Neural crest cell (in vitro differentiated cells): ENCODE results near the gene PTPRE. TPM values are rescaled to one million over a fixed set of nuclear protein-coding genes. Genes with fewer than 3 reads are reported as not detected.

Experiments
- DNase-seq: peaks from one replicate; pipeline ENCODE4 v3.0.0; 2021; ENCODE audit warnings: low read depth, mixed read lengths, low spot score
- H3K27ac Mint-ChIP-seq: one replicate; pipeline ENCODE4 v1.8.0; 2021; ENCODE audit warnings: mild to moderate bottlenecking, mixed read lengths; ENCODE audit not compliant: unreplicated experiment
- H3K27me3 Mint-ChIP-seq: 2 replicates; pipeline ENCODE4 v1.8.0; 2021; ENCODE audit warnings: low read depth, mild to moderate bottlenecking, mixed read lengths
- H3K36me3 Mint-ChIP-seq: 2 replicates; pipeline ENCODE4 v1.8.0; 2021; ENCODE audit warnings: low read depth, mild to moderate bottlenecking, mixed read lengths
- H3K4me1 Mint-ChIP-seq: 2 replicates; pipeline ENCODE4 v1.8.0; 2021; ENCODE audit warnings: mixed read lengths
- H3K4me3 Mint-ChIP-seq: one replicate; pipeline ENCODE4 v1.8.0; 2021; ENCODE audit warnings: mild to moderate bottlenecking, mixed read lengths
- H3K9me3 Mint-ChIP-seq: 2 replicates; pipeline ENCODE4 v1.8.0; 2021; ENCODE audit warnings: mixed read lengths
- CTCF ChIP-seq: fragments of 200-600 bp; sonication (generic); conservative IDR thresholded peaks from 2 replicates; pipeline ENCODE4 v1.5.0; 2021; ENCODE audit warnings: antibody characterized with exemption, mild to moderate bottlenecking
- total RNA-seq: library from RNA; stranded (reverse); gene quantifications from 2 replicates; pipeline ENCODE4 v1.2.1, GENCODE V29; 2021

The PTPRE gene
- total RNA-seq, 1 donor from 2014 or later, result 2.3 TPM

GRCh38 chr10:127948791-127949190 is 41.9 kb downstream of the PTPRE start:
- TF ChIP-seq CTCF, result no peak
- Mint-ChIP-seq H3K27ac (no peak overlapping the region), H3K4me3 (no peak overlapping the region), H3K9me3 (peaks cover 6% of the 10 kb centered on the region), H3K4me1 (peaks cover 4% of the 10 kb centered on the region), H3K27me3 (no peaks in the 10 kb centered on the region), H3K36me3 (no peaks in the 10 kb centered on the region)
- DNase-seq, result no peak

- TF ChIP-seq CTCF, result no peak
Measured at GRCh38 chr10:127949831-127950230, 42.9 kb downstream of the PTPRE start.

GRCh38 chr10:127951861-127952574 is 45.1 kb downstream of the PTPRE start:
- no peak overlapping the region for H3K4me3 Mint-ChIP-seq
- H3K27me3 Mint-ChIP-seq, result no peaks in the 10 kb centered on the region
- H3K9me3 Mint-ChIP-seq, result peaks cover 6% of the 10 kb centered on the region
- H3K36me3 Mint-ChIP-seq, result peaks cover 2% of the 10 kb centered on the region
- no peak for DNase-seq
- TF ChIP-seq CTCF, result no peak
- no peaks in the 10 kb centered on the region for H3K4me1 Mint-ChIP-seq
- H3K27ac Mint-ChIP-seq, result no peak overlapping the region

More at GRCh38 chr10:127949831-127950230, 42.9 kb downstream of the PTPRE start:
- Mint-ChIP-seq H3K36me3 (no peaks in the 10 kb centered on the region), H3K9me3 (no peaks in the 10 kb centered on the region), H3K27ac (no peak overlapping the region), H3K4me3 (no peak overlapping the region), H3K27me3 (no peaks in the 10 kb centered on the region), H3K4me1 (peaks cover 4% of the 10 kb centered on the region)
- DNase-seq, result no peak

GRCh38 chr10:127952575-127952869 is 45.6 kb downstream of the PTPRE start:
- no peak for DNase-seq
- Mint-ChIP-seq H3K27ac (no peak overlapping the region), H3K4me1 (no peaks in the 10 kb centered on the region)

GRCh38 chr10:127952918-127953317 is 46.0 kb downstream of the PTPRE start:
- no peaks in the 10 kb centered on the region for H3K27me3 Mint-ChIP-seq
- peaks cover 9% of the 10 kb centered on the region for H3K9me3 Mint-ChIP-seq
- H3K36me3 Mint-ChIP-seq, result peaks cover 2% of the 10 kb centered on the region
- TF ChIP-seq CTCF, result no peak
- no peaks in the 10 kb centered on the region for H3K4me1 Mint-ChIP-seq
- H3K4me3 Mint-ChIP-seq, result no peak overlapping the region
- no peak overlapping the region for H3K27ac Mint-ChIP-seq
- no peak for DNase-seq

More at GRCh38 chr10:127952575-127952869, 45.6 kb downstream of the PTPRE start:
- no peak for TF ChIP-seq CTCF
- Mint-ChIP-seq H3K36me3 (peaks cover 2% of the 10 kb centered on the region), H3K27me3 (no peaks in the 10 kb centered on the region), H3K9me3 (peaks cover 7% of the 10 kb centered on the region), H3K4me3 (no peak overlapping the region)
